Prostate gland (tissue), 2 donors: ENCODE measurements around the gene NFATC3.

Experiments used
- CTCF ChIP-seq, 4 experiments: fragments of 200-600 bp in 2 of 4; fragments of 450-650 bp in 2 of 4; sonication (generic) in 2 of 4; IDR thresholded peaks; 1 replicate in 3 of 4; 2 replicates in 1 of 4; pipeline ENCODE4 v1.5.1; 2016 to 2019; ENCODE audit warnings: antibody characterized with exemption in 4 of 4, mild to moderate bottlenecking in 2 of 4, moderate library complexity in 2 of 4
- POLR2A ChIP-seq: fragments of 450-650 bp; IDR thresholded peaks from one replicate; pipeline ENCODE4 v1.6.1; 2016; ENCODE audit warnings: antibody characterized with exemption, mild to moderate bottlenecking
- POLR2AphosphoS5 ChIP-seq: sonication (generic); formaldehyde crosslinking; IDR thresholded peaks from one replicate; pipeline ENCODE4 v1.6.1; 2017; ENCODE audit warnings: antibody characterized with exemption

GRCh38 chr16:68130520-68130919, 45.4 kb downstream of the NFATC3 start:
- TF ChIP-seq CTCF (IDR thresholded peaks at IDR 0.05) (no peak), POLR2A (no peak), POLR2AphosphoS5 (no peak)
